Choroid plexus epithelial cell (primary cell): Measurements from ENCODE around the gene CYTH1.

Source experiments
- DNase-seq: peaks from one replicate; pipeline ENCODE4 v3.0.0-alpha.2; 2010; ENCODE audit warnings: low read depth
- H3K4me3 ChIP-seq: 2 replicates; pipeline ENCODE4 v1.5.1; 2011; ENCODE audit warnings: low read depth, mild to moderate bottlenecking, control low read depth, low read length, moderate library complexity
- CTCF ChIP-seq: conservative IDR thresholded peaks from 2 replicates; pipeline ENCODE4 v1.5.1; 2011; ENCODE audit warnings: low read depth, mild to moderate bottlenecking, control low read depth, inconsistent platforms, low read length, moderate library complexity

Gene CYTH1

GRCh38 chr17:78819402-78819801 lies 37.3 kb upstream of the CYTH1 start:
- no peak overlapping the region for H3K4me3 ChIP-seq
- DNase-seq = no peak
- TF ChIP-seq CTCF = no peak

- TF ChIP-seq CTCF = no peak
- H3K4me3 ChIP-seq = no peak overlapping the region
Observed at GRCh38 chr17:78818932-78819331, 36.9 kb upstream of the CYTH1 start.

GRCh38 chr17:78818152-78818846 lies 36.2 kb upstream of the CYTH1 start:
- no peak for TF ChIP-seq CTCF
- no peak for DNase-seq
- H3K4me3 ChIP-seq = no peak overlapping the region

More at GRCh38 chr17:78818932-78819331, 36.9 kb upstream of the CYTH1 start:
- DNase-seq = no peak

- DNase-seq = no peak
- TF ChIP-seq CTCF = no peak
- no peak overlapping the region for H3K4me3 ChIP-seq
Observed at GRCh38 chr17:78817123-78817522, 35.0 kb upstream of the CYTH1 start.

- H3K4me3 ChIP-seq = no peak overlapping the region
- no peak for DNase-seq
- no peak for TF ChIP-seq CTCF
Observed at GRCh38 chr17:78815696-78816095, 33.6 kb upstream of the CYTH1 start.

- no peak for DNase-seq
- TF ChIP-seq CTCF = no peak
- no peak overlapping the region for H3K4me3 ChIP-seq
Observed at GRCh38 chr17:78812855-78813254, 30.8 kb upstream of the CYTH1 start.

- DNase-seq = no peak
- TF ChIP-seq CTCF = no peak
- H3K4me3 ChIP-seq = no peak overlapping the region
Observed at GRCh38 chr17:78808163-78808562, 26.1 kb upstream of the CYTH1 start.
